IPS DF 6.9 (cell line): Measurements from ENCODE around the gene OR14A16.

ENCODE experiments used
- DNase-seq: peaks from one replicate; pipeline ENCODE4 v3.0.0-alpha.2; 2013; ENCODE audit warnings: low read depth, low spot score
- H3K27ac ChIP-seq: one replicate; pipeline ENCODE4 v1.5.1; 2013; ENCODE audit warnings: low read length, control low read depth
- H3K27me3 ChIP-seq: 2 replicates; pipeline ENCODE4 v1.6.1; 2013; ENCODE audit warnings: mild to moderate bottlenecking, low read length; ENCODE audit not compliant: control insufficient read depth, insufficient read depth
- H3K36me3 ChIP-seq: 2 replicates; pipeline ENCODE4 v1.6.1; 2013; ENCODE audit warnings: low read length; ENCODE audit not compliant: control insufficient read depth, insufficient read depth
- H3K4me1 ChIP-seq: 2 replicates; pipeline ENCODE4 v1.6.1; 2013; ENCODE audit warnings: low read length; ENCODE audit not compliant: control insufficient read depth, insufficient read depth
- H3K4me3 ChIP-seq: 2 replicates; pipeline ENCODE4 v1.5.1; 2013; ENCODE audit warnings: mild to moderate bottlenecking, low read length
- H3K9me3 ChIP-seq: 2 replicates; pipeline ENCODE4 v1.6.1; 2013; ENCODE audit warnings: low read length, inconsistent platforms; ENCODE audit not compliant: control insufficient read depth, insufficient read depth

OR14A16 gene

GRCh38 chr1:247769603-247770002 is 54.3 kb downstream of the OR14A16 start:
- no peaks in the 10 kb centered on the region for H3K9me3 ChIP-seq
- no peaks in the 10 kb centered on the region for H3K36me3 ChIP-seq
- DNase-seq = no peak
- no peak overlapping the region for H3K27ac ChIP-seq
- H3K4me3 ChIP-seq = no peak overlapping the region
- no peaks in the 10 kb centered on the region for H3K27me3 ChIP-seq
- H3K4me1 ChIP-seq = no peaks in the 10 kb centered on the region
